HepG2 (cell line): ENCODE results near the gene SLC1A2. TPM values are rescaled to one million over a fixed set of nuclear protein-coding genes. Genes with fewer than 3 reads are reported as not detected.

Experiments used
- ADNP ChIP-seq: sonication (generic); formaldehyde crosslinking; IDR thresholded peaks from 2 replicates; pipeline ENCODE4 v1.4.0; 2020; ENCODE audit warnings: missing genetic modification reagents
- HDAC2 ChIP-seq: sonication (generic); formaldehyde crosslinking; IDR thresholded peaks from 2 replicates; pipeline ENCODE4 v1.4.0; 2020; ENCODE audit warnings: missing genetic modification reagents
- HDAC6 ChIP-seq: fragments of 200-600 bp; sonication (generic); IDR thresholded peaks from 2 replicates; pipeline ENCODE4 v1.7.0; 2017; ENCODE audit warnings: mild to moderate bottlenecking, antibody characterized with exemption, low read length, low read depth
- KAT7 ChIP-seq: IDR thresholded peaks from 2 replicates; pipeline ENCODE4 v1.6.1; 2018; ENCODE audit warnings: borderline replicate concordance, missing compliant biosample characterization
- MBD4 ChIP-seq: IDR thresholded peaks from 2 replicates; pipeline ENCODE4 v1.6.1; 2012; ENCODE audit warnings: low read length, inconsistent platforms, borderline replicate concordance
- NFATC3 ChIP-seq: sonication (generic); formaldehyde crosslinking; IDR thresholded peaks from 2 replicates; pipeline ENCODE4 v1.5.1; 2020; ENCODE audit warnings: mild to moderate bottlenecking, missing genetic modification reagents
- PITX1 ChIP-seq: sonication (generic); formaldehyde crosslinking; IDR thresholded peaks from 2 replicates; pipeline ENCODE4 v1.5.1; 2020; ENCODE audit warnings: mild to moderate bottlenecking, missing genetic modification reagents
- REL ChIP-seq: sonication (generic); formaldehyde crosslinking; conservative IDR thresholded peaks from 2 replicates; pipeline ENCODE4 v1.8.0; 2022; ENCODE audit warnings: mild to moderate bottlenecking, missing genetic modification reagents, moderate library complexity
- SKI ChIP-seq: fragments of 450-650 bp; IDR thresholded peaks from one replicate; pipeline ENCODE4 v1.6.1; 2018; ENCODE audit warnings: mild to moderate bottlenecking; ENCODE audit not compliant: partially characterized antibody
- STAG1 ChIP-seq: sonication (generic); formaldehyde crosslinking; IDR thresholded peaks from 2 replicates; pipeline ENCODE4 v1.4.0; 2020; ENCODE audit warnings: missing genetic modification reagents
- ZBTB38 ChIP-seq: sonication (generic); formaldehyde crosslinking; IDR thresholded peaks from 2 replicates; pipeline ENCODE4 v1.5.1; 2020; ENCODE audit warnings: mild to moderate bottlenecking, missing genetic modification reagents
- ZC3H4 ChIP-seq: sonication (generic); formaldehyde crosslinking; IDR thresholded peaks from 2 replicates; pipeline ENCODE4 v1.4.0; 2020; ENCODE audit warnings: missing genetic modification reagents, borderline replicate concordance
- ZFY ChIP-seq: sonication (generic); formaldehyde crosslinking; IDR thresholded peaks from 2 replicates; pipeline ENCODE4 v1.4.0; 2020; ENCODE audit warnings: missing genetic modification reagents
- ZMYM2 ChIP-seq: sonication (generic); formaldehyde crosslinking; IDR thresholded peaks from 2 replicates; pipeline ENCODE4 v1.8.0; 2022; ENCODE audit warnings: mild to moderate bottlenecking, missing genetic modification reagents
- ZNF136 ChIP-seq: sonication (generic); formaldehyde crosslinking; IDR thresholded peaks from 2 replicates; pipeline ENCODE4 v1.8.1; 2022; ENCODE audit warnings: low read depth, mild to moderate bottlenecking, moderate library complexity, missing genetic modification reagents
- ZNF3 ChIP-seq: IDR thresholded peaks from 2 replicates; pipeline ENCODE4 v1.7.0; 2017; ENCODE audit warnings: inconsistent platforms
- ZNF607 ChIP-seq: sonication (generic); formaldehyde crosslinking; IDR thresholded peaks from 2 replicates; pipeline ENCODE4 v1.5.1; 2020; ENCODE audit warnings: missing genetic modification reagents, mild to moderate bottlenecking, borderline replicate concordance
- ZNF776 ChIP-seq: sonication (generic); formaldehyde crosslinking; IDR thresholded peaks from 2 replicates; pipeline ENCODE4 v1.4.0; 2020; ENCODE audit warnings: mild to moderate bottlenecking, missing genetic modification reagents
- polyA plus RNA-seq, 8 experiments: library from polyadenylated mRNA; depleted of rRNA in 3 of 8; stranded (reverse) in 7 of 8; unstranded in 1 of 8; fragments of >200 nt; fragmentation: Illumina TruSeq in 4 of 8; extraction: Trizol in 4 of 8; gene quantifications; 2 replicates each; pipeline versions ENCODE4 v1.2.1 to v1.2.3, GENCODE V29; 2011 to 2016; ENCODE audit warnings: low read depth in 4 of 8, missing spikeins in 1 of 8, mixed read lengths in 1 of 8; ENCODE audit not compliant: insufficient read depth in 1 of 8
- total RNA-seq, 5 experiments: library from RNA; depleted of rRNA; stranded (reverse); fragments of >200 nt; fragmentation: Illumina TruSeq; extraction: Trizol; gene quantifications; 2 replicates each; pipeline ENCODE4 v1.2.3, GENCODE V29; 2016; ENCODE audit warnings: low read depth in 1 of 5
- TF ChIP-seq, protein P1 (sequence below): sonication (generic); formaldehyde crosslinking; IDR thresholded peaks from 2 replicates; pipeline ENCODE4 v1.4.0; 2020; ENCODE audit warnings: missing genetic modification reagents, borderline replicate concordance
- TF ChIP-seq, protein P2 (sequence below): sonication (generic); formaldehyde crosslinking; IDR thresholded peaks from 2 replicates; pipeline ENCODE4 v1.8.1; 2022; ENCODE audit warnings: mild to moderate bottlenecking, missing genetic modification reagents
- TF ChIP-seq, protein P3 (sequence below): sonication (generic); formaldehyde crosslinking; conservative IDR thresholded peaks from 2 replicates; pipeline ENCODE4 v1.4.0; 2020; ENCODE audit warnings: missing genetic modification reagents
- TF ChIP-seq, protein P4 (sequence below): sonication (generic); formaldehyde crosslinking; IDR thresholded peaks from 2 replicates; pipeline ENCODE4 v1.9.0; 2021; ENCODE audit warnings: missing genetic modification reagents, mild to moderate bottlenecking, borderline replicate concordance

SLC1A2 gene
- total and polyA plus RNA-seq, 2 of the 13 experiments (the other 11 are each of a cell fraction or from before 2014, with no cell fraction given) = 23.2 to 43.2 TPM

DNA sequence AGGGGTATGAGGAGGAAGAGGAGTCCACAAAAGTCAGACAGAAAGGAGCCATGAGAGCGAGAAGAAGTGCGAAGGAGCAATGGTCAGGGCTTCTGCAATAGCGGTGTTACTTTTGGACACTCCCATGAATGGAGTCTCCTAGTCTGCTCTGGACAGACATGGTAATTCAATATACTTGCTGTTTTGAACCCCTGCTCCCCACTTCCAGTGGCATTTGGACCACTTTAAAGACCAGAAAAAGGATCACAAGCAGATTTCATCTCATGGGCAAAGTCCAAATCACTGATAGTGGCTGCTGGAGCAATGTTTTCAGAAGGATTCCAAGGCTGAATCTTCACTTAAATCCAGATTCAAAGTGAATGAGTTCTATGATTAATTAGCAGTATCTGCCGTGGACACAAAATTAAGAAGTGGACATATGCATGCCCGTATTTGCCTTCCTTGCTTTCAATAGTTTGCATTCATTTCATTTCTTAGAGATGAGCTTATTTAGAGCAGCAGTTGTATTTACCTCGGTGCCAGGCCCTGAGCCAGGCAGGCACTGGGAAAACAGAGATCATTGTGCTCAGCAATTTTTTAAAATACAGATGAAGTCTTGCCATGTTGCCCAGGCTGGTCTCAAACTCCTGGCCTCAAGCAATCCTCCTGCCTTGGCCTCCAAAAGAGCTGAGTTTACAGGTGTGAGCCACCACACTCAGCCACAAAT, 72.0 kb downstream of the SLC1A2 start (continued):
- TF ChIP-seq PITX1 (CRISPR knock-in tag) (peak; percentile 29; the same call in 1 of the 2 replicates), KAT7 (CRISPR knock-in tag) (no peak), STAG1 (no peak), ZC3H4 (CRISPR knock-in tag) (no peak), REL (CRISPR knock-in tag) (no peak), HDAC2 (0 out of 2 replicates have a peak, but pooled peaks have one; percentile 6), ZFY (CRISPR knock-in tag) (no peak), ZNF3 (CRISPR knock-in tag) (0 out of 2 replicates have a peak, but pooled peaks have one; percentile 49), ZMYM2 (CRISPR knock-in tag) (no peak), ZNF607 (CRISPR knock-in tag) (no peak), ZNF136 (CRISPR knock-in tag) (no peak), MBD4 (no peak), ZBTB38 (CRISPR knock-in tag) (no peak), NFATC3 (CRISPR knock-in tag) (no peak), SKI (no peak), ADNP (CRISPR knock-in tag) (no peak), HDAC6 (no peak), ZNF776 (CRISPR knock-in tag) (no peak)
- TF ChIP-seq, protein P1, sequence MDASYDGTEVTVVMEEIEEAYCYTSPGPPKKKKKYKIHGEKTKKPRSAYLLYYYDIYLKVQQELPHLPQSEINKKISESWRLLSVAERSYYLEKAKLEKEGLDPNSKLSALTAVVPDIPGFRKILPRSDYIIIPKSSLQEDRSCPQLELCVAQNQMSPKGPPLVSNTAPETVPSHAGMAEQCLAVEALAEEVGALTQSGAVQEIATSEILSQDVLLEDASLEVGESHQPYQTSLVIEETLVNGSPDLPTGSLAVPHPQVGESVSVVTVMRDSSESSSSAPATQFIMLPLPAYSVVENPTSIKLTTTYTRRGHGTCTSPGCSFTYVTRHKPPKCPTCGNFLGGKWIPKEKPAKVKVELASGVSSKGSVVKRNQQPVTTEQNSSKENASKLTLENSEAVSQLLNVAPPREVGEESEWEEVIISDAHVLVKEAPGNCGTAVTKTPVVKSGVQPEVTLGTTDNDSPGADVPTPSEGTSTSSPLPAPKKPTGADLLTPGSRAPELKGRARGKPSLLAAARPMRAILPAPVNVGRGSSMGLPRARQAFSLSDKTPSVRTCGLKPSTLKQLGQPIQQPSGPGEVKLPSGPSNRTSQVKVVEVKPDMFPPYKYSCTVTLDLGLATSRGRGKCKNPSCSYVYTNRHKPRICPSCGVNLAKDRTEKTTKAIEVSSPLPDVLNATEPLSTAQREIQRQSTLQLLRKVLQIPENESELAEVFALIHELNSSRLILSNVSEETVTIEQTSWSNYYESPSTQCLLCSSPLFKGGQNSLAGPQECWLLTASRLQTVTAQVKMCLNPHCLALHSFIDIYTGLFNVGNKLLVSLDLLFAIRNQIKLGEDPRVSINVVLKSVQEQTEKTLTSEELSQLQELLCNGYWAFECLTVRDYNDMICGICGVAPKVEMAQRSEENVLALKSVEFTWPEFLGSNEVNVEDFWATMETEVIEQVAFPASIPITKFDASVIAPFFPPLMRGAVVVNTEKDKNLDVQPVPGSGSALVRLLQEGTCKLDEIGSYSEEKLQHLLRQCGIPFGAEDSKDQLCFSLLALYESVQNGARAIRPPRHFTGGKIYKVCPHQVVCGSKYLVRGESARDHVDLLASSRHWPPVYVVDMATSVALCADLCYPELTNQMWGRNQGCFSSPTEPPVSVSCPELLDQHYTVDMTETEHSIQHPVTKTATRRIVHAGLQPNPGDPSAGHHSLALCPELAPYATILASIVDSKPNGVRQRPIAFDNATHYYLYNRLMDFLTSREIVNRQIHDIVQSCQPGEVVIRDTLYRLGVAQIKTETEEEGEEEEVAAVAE (CRISPR knock-in tag) = no peak
- TF ChIP-seq, protein P2, sequence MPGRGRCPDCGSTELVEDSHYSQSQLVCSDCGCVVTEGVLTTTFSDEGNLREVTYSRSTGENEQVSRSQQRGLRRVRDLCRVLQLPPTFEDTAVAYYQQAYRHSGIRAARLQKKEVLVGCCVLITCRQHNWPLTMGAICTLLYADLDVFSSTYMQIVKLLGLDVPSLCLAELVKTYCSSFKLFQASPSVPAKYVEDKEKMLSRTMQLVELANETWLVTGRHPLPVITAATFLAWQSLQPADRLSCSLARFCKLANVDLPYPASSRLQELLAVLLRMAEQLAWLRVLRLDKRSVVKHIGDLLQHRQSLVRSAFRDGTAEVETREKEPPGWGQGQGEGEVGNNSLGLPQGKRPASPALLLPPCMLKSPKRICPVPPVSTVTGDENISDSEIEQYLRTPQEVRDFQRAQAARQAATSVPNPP (CRISPR knock-in tag) = no peak
- TF ChIP-seq, protein P3, sequence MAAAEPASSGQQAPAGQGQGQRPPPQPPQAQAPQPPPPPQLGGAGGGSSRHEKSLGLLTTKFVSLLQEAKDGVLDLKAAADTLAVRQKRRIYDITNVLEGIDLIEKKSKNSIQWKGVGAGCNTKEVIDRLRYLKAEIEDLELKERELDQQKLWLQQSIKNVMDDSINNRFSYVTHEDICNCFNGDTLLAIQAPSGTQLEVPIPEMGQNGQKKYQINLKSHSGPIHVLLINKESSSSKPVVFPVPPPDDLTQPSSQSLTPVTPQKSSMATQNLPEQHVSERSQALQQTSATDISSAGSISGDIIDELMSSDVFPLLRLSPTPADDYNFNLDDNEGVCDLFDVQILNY = no peak
- TF ChIP-seq, protein P4, sequence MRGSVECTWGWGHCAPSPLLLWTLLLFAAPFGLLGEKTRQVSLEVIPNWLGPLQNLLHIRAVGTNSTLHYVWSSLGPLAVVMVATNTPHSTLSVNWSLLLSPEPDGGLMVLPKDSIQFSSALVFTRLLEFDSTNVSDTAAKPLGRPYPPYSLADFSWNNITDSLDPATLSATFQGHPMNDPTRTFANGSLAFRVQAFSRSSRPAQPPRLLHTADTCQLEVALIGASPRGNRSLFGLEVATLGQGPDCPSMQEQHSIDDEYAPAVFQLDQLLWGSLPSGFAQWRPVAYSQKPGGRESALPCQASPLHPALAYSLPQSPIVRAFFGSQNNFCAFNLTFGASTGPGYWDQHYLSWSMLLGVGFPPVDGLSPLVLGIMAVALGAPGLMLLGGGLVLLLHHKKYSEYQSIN (CRISPR knock-in tag) = no peak
